B cell (primary cell): ENCODE measurements around the gene GRPEL2. TPM values are rescaled to one million over a fixed set of nuclear protein-coding genes. Genes with fewer than 3 reads are reported as not detected.

Experiments
- ATAC-seq: fragments of 200-7000 bp; cut with Tn5 transposase; one replicate; pipeline ENCODE4 v1.10.0; 2021; ENCODE audit warnings: low read depth, mild to moderate bottlenecking, moderate number of reproducible peaks, moderate library complexity
- CTCF ChIA-PET: fragments of 350-600 bp; sonication (Branson Sonifier 250); formaldehyde crosslinking; loops from one replicate; lab custom pipeline; 2021; ENCODE audit warnings: antibody characterized with exemption, inconsistent platforms; lab: Charles Lee
- POLR2A ChIA-PET: fragments of 350-600 bp; sonication (Branson Sonifier 250); formaldehyde crosslinking; loops from one replicate; lab custom pipeline; 2021; ENCODE audit warnings: antibody characterized with exemption; lab: Charles Lee
- DNase-seq: peaks from one replicate; pipeline ENCODE4 v3.0.0; 2013
- H2AFZ ChIP-seq: 2 replicates; pipeline ENCODE4 v1.6.1; 2012; ENCODE audit warnings: mild to moderate bottlenecking, low read depth, low read length; ENCODE audit not compliant: insufficient read depth, poor library complexity, severe bottlenecking
- H3K27ac ChIP-seq, 2 donors: 1 replicate in 1 of 2; 2 replicates in 1 of 2; pipeline ENCODE4 v1.5.1; 2012 to 2013; ENCODE audit warnings: low read length in 2 of 2, mild to moderate bottlenecking in 2 of 2, moderate library complexity in 1 of 2
- H3K27me3 ChIP-seq, 4 experiments: fragments of 200-600 bp in 1 of 4; sonication (generic) in 1 of 4; replicated peaks in 1 of 4; 1 replicate in 2 of 4; 2 replicates in 2 of 4; pipeline versions ENCODE4 v1.6.1 to v1.7.0; 2013 to 2016; ENCODE audit warnings: low read length in 3 of 4, mild to moderate bottlenecking in 2 of 4, mixed read lengths in 1 of 4, moderate library complexity in 1 of 4; ENCODE audit not compliant: insufficient read depth in 4 of 4, control insufficient read depth in 3 of 4; ENCODE audit errors: control extremely low read depth in 1 of 4
- H3K36me3 ChIP-seq, 2 experiments: replicated peaks in 1 of 2; 1 replicate in 1 of 2; 2 replicates in 1 of 2; pipeline versions ENCODE4 v1.6.1 to v1.7.1; 2013; ENCODE audit warnings: low read length in 1 of 2; ENCODE audit not compliant: insufficient read depth in 2 of 2, control insufficient read depth in 1 of 2; ENCODE audit errors: control extremely low read depth in 1 of 2, extremely low read depth in 1 of 2
- H3K4me1 ChIP-seq, 2 donors: fragments of 200-600 bp in 1 of 2; sonication (generic) in 1 of 2; 1 replicate in 1 of 2; 2 replicates in 1 of 2; pipeline versions ENCODE4 v1.5.1 to v1.6.1; 2013 to 2017; ENCODE audit warnings: low read length in 2 of 2; ENCODE audit not compliant: control insufficient read depth in 2 of 2, insufficient read depth in 2 of 2
- H3K4me2 ChIP-seq: replicated peaks from 2 replicates; pipeline ENCODE3; 2012; ENCODE audit warnings: mild to moderate bottlenecking, low read depth, low read length; ENCODE audit not compliant: poor library complexity, severe bottlenecking
- H3K4me3 ChIP-seq, 5 experiments: fragments of 200-600 bp in 1 of 5; sonication (generic) in 1 of 5; 1 replicate in 3 of 5; 2 replicates in 2 of 5; pipeline versions ENCODE4 v1.5.1 to v1.7.0; 2011 to 2016; ENCODE audit warnings: low read length in 4 of 5, mild to moderate bottlenecking in 4 of 5, low read depth in 2 of 5, control low read depth in 1 of 5, moderate library complexity in 1 of 5; ENCODE audit not compliant: insufficient read depth in 1 of 5; ENCODE audit errors: control extremely low read depth in 1 of 5, extremely low read depth in 1 of 5
- H3K79me2 ChIP-seq: fragments of 200-600 bp; sonication (generic); one replicate; pipeline ENCODE4 v1.6.0; 2016; ENCODE audit warnings: low read length; ENCODE audit not compliant: control insufficient read depth, insufficient read depth
- H3K9ac ChIP-seq: fragments of 200-600 bp; sonication (generic); 2 replicates; pipeline ENCODE4 v1.6.1; 2017; ENCODE audit warnings: mild to moderate bottlenecking, low read length, moderate library complexity
- H3K9me3 ChIP-seq, 3 donors: one replicate each; pipeline versions ENCODE4 v1.6.1 to v1.7.1; 2013; ENCODE audit warnings: low read length in 2 of 3; ENCODE audit not compliant: control insufficient read depth in 2 of 3, insufficient read depth in 1 of 3; ENCODE audit errors: control extremely low read depth in 1 of 3
- H4K20me1 ChIP-seq: 2 replicates; pipeline ENCODE4 v1.6.0; 2012; ENCODE audit warnings: mild to moderate bottlenecking, low read length; ENCODE audit not compliant: insufficient read depth, control insufficient read depth, poor library complexity, severe bottlenecking
- H3K27ac Mint-ChIP-seq: one replicate; pipeline ENCODE4 v1.8.0; 2021; ENCODE audit warnings: mixed read lengths
- H3K27me3 Mint-ChIP-seq: one replicate; pipeline ENCODE4 v1.8.0; 2021; ENCODE audit warnings: mixed read lengths
- H3K4me1 Mint-ChIP-seq: one replicate; pipeline ENCODE4 v1.8.0; 2021; ENCODE audit warnings: mixed read lengths
- H3K4me3 Mint-ChIP-seq: one replicate; pipeline ENCODE4 v1.8.0; 2021; ENCODE audit warnings: mixed read lengths
- H3K9me3 Mint-ChIP-seq: one replicate; pipeline ENCODE4 v1.8.0; 2022; ENCODE audit warnings: mixed read lengths; ENCODE audit not compliant: insufficient read depth
- EZH2 ChIP-seq: IDR thresholded peaks from 2 replicates; pipeline ENCODE4 v1.6.1; 2012; ENCODE audit warnings: borderline replicate concordance, low read depth, mild to moderate bottlenecking, moderate library complexity, low read length; ENCODE audit not compliant: insufficient read depth, poor library complexity, severe bottlenecking
- WGBS: methylation state at CpG from one replicate; pipeline ENCODE4 v1.1.5; 2013; ENCODE audit warnings: missing lambda C conversion rate; ENCODE audit not compliant: insufficient coverage; 5-methylcytosine and 5-hydroxymethylcytosine counted together
- intact Hi-C: fragments of 100-400 bp; cut with micrococcal nuclease; formaldehyde crosslinking; loops from one replicate; pipeline ENCODE4 v1.10.0; 2022
- polyA plus RNA-seq: library from polyadenylated mRNA; depleted of rRNA; stranded (reverse); fragments of >200 nt; gene quantifications from 2 replicates; pipeline ENCODE4 v1.2.3, GENCODE V29; 2012
- total RNA-seq, 2 donors: library from RNA; stranded (reverse); fragments of 120-200 nt in 1 of 2; gene quantifications; 1 replicate in 1 of 2; 2 replicates in 1 of 2; pipeline versions ENCODE4 v1.2.3 to v1.2.4, GENCODE V29; 2013 to 2022
- TF ChIP-seq, protein P1 (sequence below): fragments of 200-600 bp; IDR thresholded peaks from one replicate; pipeline ENCODE4 v1.8.0; 2022; ENCODE audit warnings: antibody characterized with exemption, mild to moderate bottlenecking

Gene GRPEL2
- total and polyA plus RNA-seq, 2 donors (not counting 1 experiment from before 2014, with no cell fraction given), result 1.1 to 12.1 TPM

GRCh38 chr5:149325894-149326293, 19.4 kb upstream of the GRPEL2 start:
- Histone ChIP-seq H3K9me3 (peaks cover 0 to 4% (median 0%) of the 10 kb centered on the region in 3 donors), H2AFZ (no peak overlapping the region), H3K36me3 (no peaks in the 10 kb centered on the region), H3K4me3 (no peak overlapping the region), H3K4me2 (no peak overlapping the region), H3K9ac (no peak overlapping the region), H3K79me2 (no peaks in the 10 kb centered on the region), H4K20me1 (no peaks in the 10 kb centered on the region), H3K27ac (no peak overlapping the region), H3K27me3 (no peaks in the 10 kb centered on the region), H3K4me1 (no peaks in the 10 kb centered on the region)
- intact Hi-C loops, result no loop called here
- H3K27me3 Mint-ChIP-seq, result no peaks in the 10 kb centered on the region
- H3K4me3 Mint-ChIP-seq, result no peak overlapping the region
- TF ChIP-seq, protein P1, sequence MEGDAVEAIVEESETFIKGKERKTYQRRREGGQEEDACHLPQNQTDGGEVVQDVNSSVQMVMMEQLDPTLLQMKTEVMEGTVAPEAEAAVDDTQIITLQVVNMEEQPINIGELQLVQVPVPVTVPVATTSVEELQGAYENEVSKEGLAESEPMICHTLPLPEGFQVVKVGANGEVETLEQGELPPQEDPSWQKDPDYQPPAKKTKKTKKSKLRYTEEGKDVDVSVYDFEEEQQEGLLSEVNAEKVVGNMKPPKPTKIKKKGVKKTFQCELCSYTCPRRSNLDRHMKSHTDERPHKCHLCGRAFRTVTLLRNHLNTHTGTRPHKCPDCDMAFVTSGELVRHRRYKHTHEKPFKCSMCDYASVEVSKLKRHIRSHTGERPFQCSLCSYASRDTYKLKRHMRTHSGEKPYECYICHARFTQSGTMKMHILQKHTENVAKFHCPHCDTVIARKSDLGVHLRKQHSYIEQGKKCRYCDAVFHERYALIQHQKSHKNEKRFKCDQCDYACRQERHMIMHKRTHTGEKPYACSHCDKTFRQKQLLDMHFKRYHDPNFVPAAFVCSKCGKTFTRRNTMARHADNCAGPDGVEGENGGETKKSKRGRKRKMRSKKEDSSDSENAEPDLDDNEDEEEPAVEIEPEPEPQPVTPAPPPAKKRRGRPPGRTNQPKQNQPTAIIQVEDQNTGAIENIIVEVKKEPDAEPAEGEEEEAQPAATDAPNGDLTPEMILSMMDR, result no peak
- no peak for TF ChIP-seq EZH2
- CTCF ChIA-PET, result interaction anchor here (1.2 kb wide), 1 partner anchor 9 kb away, joined by 3 read pairs; no protein-coding TSS in a partner anchor
- DNase-seq (no peak), ATAC-seq (no peak)
- no peaks in the 10 kb centered on the region for H3K4me1 Mint-ChIP-seq
- POLR2A ChIA-PET, result no interaction called here
- WGBS, result 100% methylated on average over 1 of the region's 5 CpGs
- H3K27ac Mint-ChIP-seq, result no peak overlapping the region
- H3K9me3 Mint-ChIP-seq, result no peaks in the 10 kb centered on the region

DNA sequence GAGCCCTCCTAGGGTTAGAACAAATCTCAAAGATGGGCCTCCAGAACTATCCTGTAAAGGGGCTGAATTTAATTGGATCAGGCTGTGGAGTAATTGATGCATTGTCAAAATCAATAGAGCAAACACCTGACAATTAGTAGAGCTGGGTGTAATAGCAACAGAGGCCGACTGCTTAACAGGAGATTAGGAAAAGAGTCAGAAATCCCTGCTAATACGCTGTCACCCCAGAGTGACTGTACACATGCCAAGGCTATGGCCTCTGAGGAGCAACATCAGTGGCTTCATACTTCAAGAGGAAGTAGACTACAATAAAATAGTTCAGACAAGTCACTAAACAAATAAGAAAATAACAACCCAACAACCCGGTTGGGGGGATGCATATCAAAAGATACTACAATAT, 18.7 kb upstream of the GRPEL2 start:
- no peak overlapping the region for H3K27ac ChIP-seq
- peaks cover 0 to 4% (median 0%) of the 10 kb centered on the region in 3 donors for H3K9me3 ChIP-seq
- H3K36me3 ChIP-seq, result no peaks in the 10 kb centered on the region
- ATAC-seq (no peak), DNase-seq (no peak)
- H3K9ac ChIP-seq, result no peak overlapping the region
- intact Hi-C loops, result no loop called here
- H2AFZ ChIP-seq, result no peak overlapping the region
- POLR2A ChIA-PET, result no interaction called here
- TF ChIP-seq EZH2, result no peak
- TF ChIP-seq, protein P1, result no peak
- no peak overlapping the region for H3K4me3 ChIP-seq
- Mint-ChIP-seq H3K4me1 (no peaks in the 10 kb centered on the region), H3K27ac (no peak overlapping the region), H3K27me3 (no peaks in the 10 kb centered on the region), H3K9me3 (no peaks in the 10 kb centered on the region), H3K4me3 (no peak overlapping the region)
- no peaks in the 10 kb centered on the region for H3K79me2 ChIP-seq
- 94% methylated on average over 2 of the region's 3 CpGs for WGBS
- H3K27me3 ChIP-seq, result no peaks in the 10 kb centered on the region
- H4K20me1 ChIP-seq, result no peaks in the 10 kb centered on the region
- no peak overlapping the region for H3K4me2 ChIP-seq
- H3K4me1 ChIP-seq, result no peaks in the 10 kb centered on the region
- CTCF ChIA-PET, result no interaction called here
